DOHH2 (cell line): ENCODE results near the gene PYCARD.

Experiments used
- H3F3A ChIP-seq: fragments of 200-600 bp; sonication (generic), shearing (Covaris generic); 2 replicates; pipeline ENCODE4 v1.6.0; 2016; ENCODE audit warnings: antibody characterized with exemption, mild to moderate bottlenecking; ENCODE audit not compliant: control insufficient read depth, insufficient read depth
- H3K27ac ChIP-seq: fragments of 200-600 bp; sonication (generic); 2 replicates; pipeline ENCODE4 v1.5.1; 2014; ENCODE audit warnings: low read depth, mild to moderate bottlenecking, low read length, moderate library complexity
- H3K27me3 ChIP-seq: fragments of 200-600 bp; sonication (generic); 2 replicates; pipeline ENCODE4 v1.6.1; 2014; ENCODE audit warnings: mild to moderate bottlenecking, low read length, mixed read lengths; ENCODE audit not compliant: control insufficient read depth
- H3K36me3 ChIP-seq: fragments of 200-600 bp; sonication (generic); 2 replicates; pipeline ENCODE4 v1.6.1; 2014; ENCODE audit warnings: mild to moderate bottlenecking, low read length, moderate library complexity, mixed read lengths; ENCODE audit not compliant: control insufficient read depth
- H3K4me1 ChIP-seq: fragments of 200-600 bp; sonication (generic); 2 replicates; pipeline ENCODE4 v1.6.1; 2014; ENCODE audit warnings: mild to moderate bottlenecking, low read length, mixed read lengths; ENCODE audit not compliant: control insufficient read depth
- H3K4me2 ChIP-seq: fragments of 200-600 bp; sonication (generic); 2 replicates; pipeline ENCODE4 v1.6.0; 2014; ENCODE audit warnings: mild to moderate bottlenecking, low read length, moderate library complexity
- H3K4me3 ChIP-seq: fragments of 200-600 bp; sonication (generic); 2 replicates; pipeline ENCODE4 v1.5.1; 2014; ENCODE audit warnings: mild to moderate bottlenecking, low read length, mixed read lengths
- H3K79me2 ChIP-seq: fragments of 200-600 bp; sonication (generic); 2 replicates; pipeline ENCODE4 v1.6.1; 2014; ENCODE audit warnings: mild to moderate bottlenecking, low read length, mixed read lengths; ENCODE audit not compliant: control insufficient read depth
- H3K9me2 ChIP-seq: fragments of 200-600 bp; sonication (generic); replicated peaks from 2 replicates; pipeline ENCODE4 v1.6.1; 2014; ENCODE audit warnings: mild to moderate bottlenecking, low read length, mixed read lengths; ENCODE audit not compliant: control insufficient read depth
- H3K9me3 ChIP-seq: fragments of 200-600 bp; sonication (generic); 2 replicates; pipeline ENCODE4 v1.6.1; 2014; ENCODE audit warnings: antibody characterized with exemption, low read length, mixed read lengths; ENCODE audit not compliant: control insufficient read depth, insufficient read depth
- H4K20me1 ChIP-seq: fragments of 200-600 bp; sonication (generic); 2 replicates; pipeline ENCODE4 v1.6.0; 2014; ENCODE audit warnings: low read depth, mild to moderate bottlenecking, antibody characterized with exemption, low read length, moderate library complexity; ENCODE audit not compliant: control insufficient read depth, insufficient read depth
- EZH2phosphoT487 ChIP-seq: fragments of 200-600 bp; sonication (generic); IDR thresholded peaks from 2 replicates; pipeline ENCODE4 v1.6.1; 2017; ENCODE audit warnings: borderline replicate concordance, mild to moderate bottlenecking, antibody characterized with exemption, low read length, moderate library complexity, mixed read lengths
- TF ChIP-seq, protein P1 (sequence below): fragments of 200-600 bp; sonication (generic); IDR thresholded peaks from one replicate; pipeline ENCODE4 v1.5.1; 2014; ENCODE audit warnings: antibody characterized with exemption, mild to moderate bottlenecking, low read depth, low read length; ENCODE audit not compliant: poor library complexity, severe bottlenecking

Gene PYCARD

DNA sequence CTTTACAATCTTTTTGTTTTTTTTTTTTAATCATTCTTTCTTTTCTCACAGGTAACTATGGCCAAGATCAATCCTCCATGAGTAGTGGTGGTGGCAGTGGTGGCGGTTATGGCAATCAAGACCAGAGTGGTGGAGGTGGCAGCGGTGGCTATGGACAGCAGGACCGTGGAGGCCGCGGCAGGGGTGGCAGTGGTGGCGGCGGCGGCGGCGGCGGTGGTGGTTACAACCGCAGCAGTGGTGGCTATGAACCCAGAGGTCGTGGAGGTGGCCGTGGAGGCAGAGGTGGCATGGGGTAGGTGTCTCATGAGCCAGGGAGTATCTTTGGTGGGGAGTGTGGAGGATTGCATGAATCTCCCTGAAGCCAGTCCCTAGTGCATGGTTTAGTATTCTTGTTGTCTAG, 17.7 kb downstream of the PYCARD start:
- Histone ChIP-seq H3K79me2 (peaks cover 99% of the 10 kb centered on the region), H3K27ac (no peak overlapping the region), H3K4me1 (peaks cover 19% of the 10 kb centered on the region), H3F3A (peaks cover 54% of the 10 kb centered on the region), H3K36me3 (peaks cover 99% of the 10 kb centered on the region), H3K9me3 (no peaks in the 10 kb centered on the region), H3K4me3 (no peak overlapping the region), H4K20me1 (peaks cover 84% of the 10 kb centered on the region), H3K9me2 (no peaks in the 10 kb centered on the region), H3K27me3 (no peaks in the 10 kb centered on the region), H3K4me2 (no peak overlapping the region)
- no peak for TF ChIP-seq EZH2phosphoT487
- TF ChIP-seq, protein P1, sequence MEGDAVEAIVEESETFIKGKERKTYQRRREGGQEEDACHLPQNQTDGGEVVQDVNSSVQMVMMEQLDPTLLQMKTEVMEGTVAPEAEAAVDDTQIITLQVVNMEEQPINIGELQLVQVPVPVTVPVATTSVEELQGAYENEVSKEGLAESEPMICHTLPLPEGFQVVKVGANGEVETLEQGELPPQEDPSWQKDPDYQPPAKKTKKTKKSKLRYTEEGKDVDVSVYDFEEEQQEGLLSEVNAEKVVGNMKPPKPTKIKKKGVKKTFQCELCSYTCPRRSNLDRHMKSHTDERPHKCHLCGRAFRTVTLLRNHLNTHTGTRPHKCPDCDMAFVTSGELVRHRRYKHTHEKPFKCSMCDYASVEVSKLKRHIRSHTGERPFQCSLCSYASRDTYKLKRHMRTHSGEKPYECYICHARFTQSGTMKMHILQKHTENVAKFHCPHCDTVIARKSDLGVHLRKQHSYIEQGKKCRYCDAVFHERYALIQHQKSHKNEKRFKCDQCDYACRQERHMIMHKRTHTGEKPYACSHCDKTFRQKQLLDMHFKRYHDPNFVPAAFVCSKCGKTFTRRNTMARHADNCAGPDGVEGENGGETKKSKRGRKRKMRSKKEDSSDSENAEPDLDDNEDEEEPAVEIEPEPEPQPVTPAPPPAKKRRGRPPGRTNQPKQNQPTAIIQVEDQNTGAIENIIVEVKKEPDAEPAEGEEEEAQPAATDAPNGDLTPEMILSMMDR: no peak

DNA sequence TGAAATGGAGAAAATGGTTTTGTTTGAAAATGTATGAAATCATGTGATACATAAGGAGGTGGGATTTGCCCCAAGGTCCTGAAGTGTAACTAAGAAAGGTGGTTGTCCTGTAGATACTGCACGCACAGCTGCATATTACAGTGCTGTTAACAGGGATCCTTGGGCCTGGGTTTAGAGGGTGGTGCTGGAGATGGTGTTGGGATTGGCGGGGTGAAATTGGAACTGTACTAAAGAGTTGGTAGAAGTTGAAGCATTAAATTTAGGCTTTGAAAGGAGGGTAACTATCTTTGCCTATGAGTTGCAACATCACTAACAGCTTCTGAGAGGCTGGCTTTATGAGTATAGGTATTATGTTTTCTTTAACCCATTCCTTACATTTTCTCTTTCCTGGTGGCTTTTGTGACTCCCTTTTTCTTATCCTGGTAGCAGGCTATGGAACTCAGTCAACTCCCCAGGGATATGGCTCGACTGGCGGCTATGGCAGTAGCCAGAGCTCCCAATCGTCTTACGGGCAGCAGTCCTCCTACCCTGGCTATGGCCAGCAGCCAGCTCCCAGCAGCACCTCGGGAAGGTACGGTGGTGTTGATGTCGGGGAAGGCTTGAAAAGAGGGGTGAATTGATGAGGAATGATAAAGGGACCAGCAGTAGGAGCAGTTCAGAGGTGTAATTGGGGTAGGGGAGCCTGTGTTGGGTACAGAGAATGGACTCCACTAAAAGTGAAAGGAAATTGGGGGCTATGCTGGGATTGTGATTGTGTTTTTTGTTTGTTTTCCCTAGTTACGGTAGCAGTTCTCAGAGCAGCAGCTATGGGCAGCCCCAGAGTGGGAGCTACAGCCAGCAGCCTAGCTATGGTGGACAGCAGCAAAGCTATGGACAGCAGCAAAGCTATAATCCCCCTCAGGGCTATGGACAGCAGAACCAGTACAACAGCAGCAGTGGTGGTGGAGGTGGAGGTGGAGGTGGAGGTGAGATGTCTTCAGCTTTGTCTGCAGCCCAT, 18.8 kb downstream of the PYCARD start:
- peaks cover 25% of the 10 kb centered on the region for H3K4me1 ChIP-seq
- no peaks in the 10 kb centered on the region for H3K9me2 ChIP-seq
- H4K20me1 ChIP-seq: peaks cover 76% of the 10 kb centered on the region
- no peaks in the 10 kb centered on the region for H3K9me3 ChIP-seq
- no peaks in the 10 kb centered on the region for H3K27me3 ChIP-seq
- H3K4me2 ChIP-seq: 0 out of 2 replicates have a peak overlapping the region, but pooled peaks have one; percentile 99
- H3K79me2 ChIP-seq: peaks cover 98% of the 10 kb centered on the region
- H3K4me3 ChIP-seq: no peak overlapping the region
- H3K27ac ChIP-seq: no peak overlapping the region
- H3F3A ChIP-seq: peaks cover 52% of the 10 kb centered on the region
- TF ChIP-seq, protein P1: no peak
- no peak for TF ChIP-seq EZH2phosphoT487
- H3K36me3 ChIP-seq: peaks cover 91% of the 10 kb centered on the region

DNA sequence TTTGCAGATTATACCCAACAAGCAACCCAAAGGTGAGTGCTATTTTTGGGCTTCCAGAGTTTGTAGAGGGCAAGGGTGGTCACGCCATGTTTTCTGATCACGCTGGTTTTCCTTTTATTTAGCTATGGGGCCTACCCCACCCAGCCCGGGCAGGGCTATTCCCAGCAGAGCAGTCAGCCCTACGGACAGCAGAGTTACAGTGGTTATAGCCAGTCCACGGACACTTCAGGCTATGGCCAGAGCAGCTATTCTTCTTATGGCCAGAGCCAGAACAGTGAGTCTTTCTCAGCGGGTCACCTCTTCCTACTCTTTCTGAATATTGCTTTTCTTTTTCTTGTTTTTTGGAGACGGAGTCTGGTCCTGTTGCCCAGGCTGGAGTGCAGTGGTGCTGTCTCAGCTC, 20.2 kb downstream of the PYCARD start:
- H3K4me1 ChIP-seq: peaks cover 38% of the 10 kb centered on the region
- H3F3A ChIP-seq: peaks cover 55% of the 10 kb centered on the region
- no peaks in the 10 kb centered on the region for H3K9me2 ChIP-seq
- no peaks in the 10 kb centered on the region for H3K9me3 ChIP-seq
- peaks cover 63% of the 10 kb centered on the region for H4K20me1 ChIP-seq
- H3K36me3 ChIP-seq: peaks cover 77% of the 10 kb centered on the region
- H3K4me2 ChIP-seq: peak overlapping the region; percentile 99
- TF ChIP-seq, protein P1: no peak
- no peak for TF ChIP-seq EZH2phosphoT487
- H3K4me3 ChIP-seq: peak overlapping the region; percentile 98
- H3K79me2 ChIP-seq: peaks cover 88% of the 10 kb centered on the region
- no peaks in the 10 kb centered on the region for H3K27me3 ChIP-seq
- no peak overlapping the region for H3K27ac ChIP-seq
